Ovary (tissue), 9 donors: ENCODE measurements around the gene IFT57. TPM values are rescaled to one million over a fixed set of nuclear protein-coding genes. Genes with fewer than 3 reads are reported as not detected.

Experiments
- DNase-seq, 5 donors: peaks; one replicate each; pipeline ENCODE4 v3.0.0-alpha.2; 2019 to 2020
- H3K27ac ChIP-seq, 2 donors: fragments of 200-600 bp; one replicate each; pipeline versions ENCODE4 v1.5.1 to v1.8.0; 2019 to 2022
- H3K27me3 ChIP-seq: fragments of 200-600 bp; one replicate; pipeline ENCODE4 v1.8.0; 2022
- H3K36me3 ChIP-seq: fragments of 200-600 bp; sonication (generic); one replicate; pipeline ENCODE4 v1.5.1; 2019
- H3K4me1 ChIP-seq: one replicate; pipeline ENCODE4 v1.8.1; 2013; ENCODE audit warnings: mild to moderate bottlenecking, moderate library complexity; ENCODE audit not compliant: insufficient read depth
- H3K4me3 ChIP-seq: fragments of 200-600 bp; sonication (generic); one replicate; pipeline ENCODE4 v1.5.1; 2017
- H3K9me3 ChIP-seq, 2 donors: fragments of 200-600 bp in 1 of 2; sonication (generic) in 1 of 2; one replicate each; pipeline versions ENCODE4 v1.5.1 to v1.8.1; 2013 to 2019; ENCODE audit warnings: mild to moderate bottlenecking in 1 of 2, moderate library complexity in 1 of 2
- EP300 ChIP-seq: sonication (generic); formaldehyde crosslinking; IDR thresholded peaks from one replicate; pipeline ENCODE4 v1.6.1; 2017; ENCODE audit warnings: antibody characterized with exemption
- POLR2A ChIP-seq: fragments of 450-650 bp; IDR thresholded peaks from one replicate; pipeline ENCODE4 v1.6.1; 2017; ENCODE audit warnings: antibody characterized with exemption, mild to moderate bottlenecking, moderate library complexity
- WGBS, 3 donors: extraction: QIAGEN DNeasy Blood & Tissue Kit in 1 of 3; methylation state at CpG; one replicate each; pipeline versions ENCODE4 v1.1.5 to v1.1.7; 2013 to 2017; 5-methylcytosine and 5-hydroxymethylcytosine counted together
- intact Hi-C, 4 donors: fragments of 100-400 bp; cut with DNase I; formaldehyde crosslinking; loops; one replicate each; pipeline versions ENCODE4 v1.11.0 to v1.15.1; 2022 to 2023
- polyA plus RNA-seq, 2 donors: library from polyadenylated mRNA; stranded (reverse); fragments of 200-250 nt in 1 of 2; fragments of 350-450 nt in 1 of 2; fragmentation: Illumina TruSeq in 1 of 2; extraction: RNeasy Lipid Tissue Mini Kit (QIAGEN cat#74804) in 1 of 2; gene quantifications; one replicate each; pipeline ENCODE4 v1.2.3, GENCODE V29; 2013 to 2014
- total RNA-seq, 7 donors: library from RNA; depleted of rRNA in 2 of 7; stranded (reverse); fragments of >200 nt in 2 of 7; fragmentation: NEBNext Ultra II Directional in 3 of 7; extraction: Animal tissue kit (Norgen Biotek cat#: 25700) in 3 of 7; gene quantifications; one replicate each; pipeline versions ENCODE4 v1.1.0 to v1.2.4, GENCODE V29; 2016 to 2023
- TF ChIP-seq, protein P1 (sequence below), 3 donors: fragments of 450-650 bp in 2 of 3; fragments of 200-600 bp in 1 of 3; IDR thresholded peaks; one replicate each; pipeline versions ENCODE4 v1.5.1 to v1.8.0; 2016 to 2022; ENCODE audit warnings: antibody characterized with exemption in 3 of 3, mild to moderate bottlenecking in 1 of 3
- donor health status: DM: no; HTN: no; CAD: no; lungs with moderate emphysema.
- donor health status: DM: no; HTN: no; CAD: no.
- donor health status: Bipolar disorder and iron deficiency.
- donor health status: DM: yes; HTN: yes; CAD: no.
- donor health status: DM: no; HTN: no; CAD: no.
- donor health status: DM: yes; HTN: yes; CAD: no.

Gene IFT57
- total and polyA plus RNA-seq, 9 donors = 31.0 to 155 (median 50.0) TPM

DNA sequence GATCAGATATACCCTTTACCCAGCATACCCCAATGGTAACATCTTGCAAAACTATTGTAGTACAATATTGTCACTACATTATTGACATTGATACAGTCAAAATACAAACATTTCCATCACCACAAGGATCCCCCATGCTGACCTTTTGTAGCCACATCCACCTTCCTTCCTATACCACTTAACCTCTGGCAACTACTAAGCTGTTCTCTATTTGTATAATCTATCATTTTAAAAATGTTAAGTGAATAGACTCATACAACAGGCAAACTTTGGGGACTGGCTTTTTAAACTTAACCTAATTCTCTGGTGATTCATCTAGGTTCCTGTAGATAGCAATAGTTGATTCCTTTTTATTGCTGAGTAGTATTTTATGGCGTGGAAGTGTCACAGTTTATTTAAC is 29.6 kb upstream of the IFT57 start:
- no peak for TF ChIP-seq POLR2A
- TF ChIP-seq, protein P1, sequence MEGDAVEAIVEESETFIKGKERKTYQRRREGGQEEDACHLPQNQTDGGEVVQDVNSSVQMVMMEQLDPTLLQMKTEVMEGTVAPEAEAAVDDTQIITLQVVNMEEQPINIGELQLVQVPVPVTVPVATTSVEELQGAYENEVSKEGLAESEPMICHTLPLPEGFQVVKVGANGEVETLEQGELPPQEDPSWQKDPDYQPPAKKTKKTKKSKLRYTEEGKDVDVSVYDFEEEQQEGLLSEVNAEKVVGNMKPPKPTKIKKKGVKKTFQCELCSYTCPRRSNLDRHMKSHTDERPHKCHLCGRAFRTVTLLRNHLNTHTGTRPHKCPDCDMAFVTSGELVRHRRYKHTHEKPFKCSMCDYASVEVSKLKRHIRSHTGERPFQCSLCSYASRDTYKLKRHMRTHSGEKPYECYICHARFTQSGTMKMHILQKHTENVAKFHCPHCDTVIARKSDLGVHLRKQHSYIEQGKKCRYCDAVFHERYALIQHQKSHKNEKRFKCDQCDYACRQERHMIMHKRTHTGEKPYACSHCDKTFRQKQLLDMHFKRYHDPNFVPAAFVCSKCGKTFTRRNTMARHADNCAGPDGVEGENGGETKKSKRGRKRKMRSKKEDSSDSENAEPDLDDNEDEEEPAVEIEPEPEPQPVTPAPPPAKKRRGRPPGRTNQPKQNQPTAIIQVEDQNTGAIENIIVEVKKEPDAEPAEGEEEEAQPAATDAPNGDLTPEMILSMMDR (IDR thresholded peaks at IDR 0.05) = no peak
- no peak for TF ChIP-seq EP300
- no peak overlapping the region for H3K27ac ChIP-seq
- no peak for DNase-seq
- no peaks in the 10 kb centered on the region for H3K27me3 ChIP-seq
- no peaks in the 10 kb centered on the region for H3K36me3 ChIP-seq
- no peak overlapping the region for H3K4me3 ChIP-seq
- WGBS, 3 donors = 88 to 95% (median 88%) methylated on average over 1 of the region's 1 CpG
- intact Hi-C loops = no loop called here
- H3K9me3 ChIP-seq = no peaks in the 10 kb centered on the region
- H3K4me1 ChIP-seq = no peaks in the 10 kb centered on the region

DNA sequence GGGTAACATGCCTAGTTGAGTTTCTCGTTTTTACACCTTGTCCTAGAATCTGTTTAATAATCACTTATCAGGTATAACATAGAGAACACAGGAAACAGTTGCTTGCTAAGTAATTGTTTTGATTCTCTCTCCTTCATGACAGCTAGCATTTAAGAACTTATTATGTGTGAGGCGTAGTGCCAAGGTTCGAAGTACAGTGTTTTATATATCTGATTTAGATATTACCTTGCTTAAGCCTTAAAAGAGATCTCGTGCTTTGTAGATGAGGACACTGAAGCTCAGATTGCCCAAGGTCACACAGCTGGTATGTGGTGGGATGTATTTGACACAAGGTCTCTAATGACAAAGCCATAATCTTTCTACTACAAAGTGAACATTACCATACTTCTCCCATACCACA is 29.0 kb upstream of the IFT57 start:
- TF ChIP-seq, protein P1 (IDR thresholded peaks at IDR 0.05) = no peak
- TF ChIP-seq POLR2A (no peak), EP300 (no peak)
- Histone ChIP-seq H3K9me3 (no peaks in the 10 kb centered on the region), H3K36me3 (no peaks in the 10 kb centered on the region), H3K4me3 (no peak overlapping the region), H3K27ac (no peak overlapping the region), H3K4me1 (no peaks in the 10 kb centered on the region), H3K27me3 (no peaks in the 10 kb centered on the region)
- intact Hi-C loops = no loop called here
- no peak for DNase-seq
- WGBS, 3 donors = 59 to 62% (median 62%) methylated on average over 4 of the region's 4 CpGs

DNA sequence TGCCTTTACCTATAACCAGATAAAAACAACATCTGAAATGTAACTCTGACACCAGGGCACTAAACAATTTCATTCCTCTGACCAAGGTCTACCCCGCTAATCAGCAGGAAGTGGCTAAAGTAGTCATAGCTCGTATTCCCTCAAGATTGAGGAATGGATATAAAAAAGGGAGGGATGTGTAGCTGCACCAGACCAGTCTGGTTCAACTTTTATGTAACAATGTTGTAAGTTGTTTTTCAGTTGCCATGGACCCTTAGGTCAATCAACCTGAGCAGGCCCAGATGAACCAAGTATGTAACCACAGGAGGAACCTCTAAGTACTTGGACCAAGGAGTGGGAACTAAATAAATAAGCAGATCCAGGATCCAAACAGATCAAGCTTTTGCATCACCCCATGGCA is 28.4 kb upstream of the IFT57 start:
- WGBS, 3 donors = 94 to 97% (median 96%) methylated on average over 2 of the region's 2 CpGs
- TF ChIP-seq EP300 = no peak
- TF ChIP-seq, protein P1 (IDR thresholded peaks at IDR 0.05) = no peak
- TF ChIP-seq POLR2A = no peak
- no peak for DNase-seq
- Histone ChIP-seq H3K36me3 (no peaks in the 10 kb centered on the region), H3K4me1 (no peaks in the 10 kb centered on the region), H3K27ac (no peak overlapping the region), H3K4me3 (no peak overlapping the region), H3K9me3 (no peaks in the 10 kb centered on the region), H3K27me3 (no peaks in the 10 kb centered on the region)
- intact Hi-C loops = no loop called here

DNA sequence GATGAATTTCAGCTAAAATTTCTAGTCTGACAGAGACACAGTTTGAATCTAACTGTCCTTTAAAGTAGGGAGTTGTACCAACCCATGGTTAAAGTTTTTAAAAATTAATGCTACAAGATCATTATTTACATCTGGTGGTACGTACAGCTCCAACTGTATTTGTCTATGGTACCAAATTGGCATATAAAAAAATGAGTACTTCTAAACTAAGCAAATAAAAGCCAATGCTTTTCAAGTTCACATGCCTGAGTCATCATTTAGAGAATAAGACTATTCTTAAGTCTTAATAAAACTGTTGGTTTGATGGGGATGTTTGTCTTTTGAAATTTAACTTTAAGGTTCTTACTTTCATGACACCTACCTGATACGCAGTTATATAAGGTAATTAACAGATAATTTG is 21.0 kb upstream of the IFT57 start:
- no peaks in the 10 kb centered on the region for H3K27me3 ChIP-seq
- H3K27ac ChIP-seq = no peak overlapping the region
- H3K4me3 ChIP-seq = no peak overlapping the region
- H3K9me3 ChIP-seq = no peaks in the 10 kb centered on the region
- DNase-seq = no peak
- H3K36me3 ChIP-seq = no peaks in the 10 kb centered on the region
- TF ChIP-seq EP300 = no peak
- TF ChIP-seq POLR2A = no peak
- TF ChIP-seq, protein P1 (IDR thresholded peaks at IDR 0.05) = no peak
- WGBS, 3 donors = 89 to 95% (median 94%) methylated on average over 2 of the region's 2 CpGs
- intact Hi-C loops = no loop called here
- H3K4me1 ChIP-seq = no peaks in the 10 kb centered on the region

DNA sequence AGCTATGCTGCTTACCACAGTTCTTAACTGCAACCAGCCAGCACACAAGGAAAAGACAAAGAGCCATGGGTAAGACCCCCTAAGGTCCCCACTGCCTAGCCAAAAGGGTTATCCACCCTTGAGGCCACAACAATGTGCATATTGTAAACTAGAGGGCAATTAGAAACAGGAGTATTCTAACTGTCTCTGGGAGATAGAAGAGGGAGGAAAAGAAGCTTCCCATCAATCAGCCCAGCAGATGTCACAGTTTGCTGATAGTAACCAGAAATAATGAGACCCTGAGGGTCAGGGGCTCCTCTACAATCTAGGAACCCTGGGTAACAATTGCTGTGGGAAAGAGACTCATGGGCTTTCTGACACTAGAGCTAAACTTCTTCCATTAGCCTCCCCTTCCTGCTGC is 20.6 kb upstream of the IFT57 start:
- TF ChIP-seq POLR2A (no peak), EP300 (no peak)
- TF ChIP-seq, protein P1 (IDR thresholded peaks at IDR 0.05) = no peak
- intact Hi-C loops = no loop called here
- H3K27me3 ChIP-seq = no peaks in the 10 kb centered on the region

More for the DNA sequence above, 20.6 kb upstream of the IFT57 start:
- no peaks in the 10 kb centered on the region for H3K4me1 ChIP-seq
- H3K4me3 ChIP-seq = no peak overlapping the region
- no peaks in the 10 kb centered on the region for H3K36me3 ChIP-seq
- H3K27ac ChIP-seq = no peak overlapping the region
- DNase-seq = no peak
- H3K9me3 ChIP-seq = no peaks in the 10 kb centered on the region
